ENCODE data around the gene MOB3A. TPM values are rescaled to one million over a fixed set of nuclear protein-coding genes. Genes with fewer than 3 reads are reported as not detected.
"Not testable (repeated sequence)": the region's sequence is repeated elsewhere in the genome, so short reads cannot be mapped to it uniquely, and the experiment has no call there.

Gene MOB3A
- total and polyA plus RNA-seq, 5 donors from 2014 or later = 73.6 to 131 (median 89.5) TPM

- Histone ChIP-seq H3K27me3 (ENCODE audit: control insufficient read depth, insufficient read depth, low read length) (no peaks in the 10 kb centered on the region), H3K9me3 (ENCODE audit: control insufficient read depth in 2 of 2, low read length in 2 of 2) (no peaks in the 10 kb centered on the region), H3K27ac (ENCODE audit: insufficient read depth, low read length, poor library complexity, severe bottlenecking) (no peak overlapping the region), H3K36me3 (ENCODE audit: control insufficient read depth, insufficient read depth, low read length) (peaks cover 50% of the 10 kb centered on the region), H3K4me3 (ENCODE audit: low read depth, low read length) (no peak overlapping the region), H3K4me1 (ENCODE audit: control insufficient read depth, insufficient read depth, low read length, poor library complexity, severe bottlenecking) (no peaks in the 10 kb centered on the region)
- H3K27ac Mint-ChIP-seq = no peak overlapping the region
- H3K4me1 Mint-ChIP-seq = peaks cover 0 to 7% (median 1%) of the 10 kb centered on the region in 4 donors
- peaks cover 6% of the 10 kb centered on the region for H3K36me3 Mint-ChIP-seq
- no peaks in the 10 kb centered on the region for H3K27me3 Mint-ChIP-seq
- no peak for ATAC-seq (ENCODE audit: low read depth in 2 of 2)
- no peaks in the 10 kb centered on the region for H3K9me3 Mint-ChIP-seq
- no peak for DNase-seq
- H3K4me3 Mint-ChIP-seq = no peak overlapping the region
Observed at GRCh38 chr19:2136796-2137195, 40.7 kb upstream of the MOB3A start.

DNA sequence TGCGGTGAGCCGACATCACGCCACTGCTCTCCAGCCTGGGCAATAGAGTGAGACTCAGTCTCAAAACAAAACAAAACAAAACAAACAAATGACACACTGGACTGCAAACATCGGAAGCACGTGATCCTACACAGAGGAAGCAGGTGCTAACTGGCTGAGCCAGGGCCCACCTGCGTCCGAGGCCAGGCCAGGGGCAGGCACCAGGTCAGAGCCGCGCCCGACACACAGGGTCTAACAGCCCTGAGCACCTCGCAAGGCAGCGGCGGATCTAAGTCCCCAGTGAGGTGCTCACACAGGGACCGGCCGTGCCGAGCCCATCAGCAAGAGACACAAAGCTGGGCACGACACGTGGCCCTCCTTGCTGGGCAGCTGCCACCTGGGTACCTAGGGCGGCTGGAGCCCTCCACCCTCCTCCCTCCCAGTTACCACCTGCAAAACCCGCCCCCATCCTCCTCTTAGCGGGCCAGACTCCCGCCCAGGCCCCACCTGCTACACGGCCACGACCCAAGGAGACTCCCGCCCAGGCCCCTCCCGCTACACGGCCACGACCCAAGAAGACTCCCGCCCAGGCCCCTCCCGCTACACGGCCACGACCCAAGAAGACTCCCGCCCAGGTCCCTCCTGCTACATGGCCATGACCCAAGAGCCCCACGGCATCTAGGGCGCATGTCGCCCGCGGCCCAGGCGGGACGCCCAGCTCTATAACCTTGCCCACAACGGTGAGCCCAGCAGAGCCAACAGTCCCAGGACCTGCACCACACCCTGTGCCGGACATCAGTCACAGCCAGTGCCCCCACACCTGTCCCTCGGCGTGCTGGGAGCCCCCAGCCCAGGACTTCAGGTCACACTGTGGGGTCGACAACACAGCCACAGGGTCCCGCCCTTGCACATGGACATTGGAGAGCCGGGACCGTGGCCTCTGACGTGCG, 39.6 kb upstream of the MOB3A start:
- Mint-ChIP-seq H3K27ac (no peak overlapping the region), H3K4me1 (peaks cover 0 to 5% (median 0%) of the 10 kb centered on the region in 4 donors), H3K36me3 (peaks cover 6% of the 10 kb centered on the region), H3K27me3 (no peaks in the 10 kb centered on the region), H3K9me3 (no peaks in the 10 kb centered on the region), H3K4me3 (no peak overlapping the region)
- no peaks in the 10 kb centered on the region for H3K27me3 ChIP-seq (ENCODE audit: control insufficient read depth, insufficient read depth, low read length)
- ATAC-seq (ENCODE audit: low read depth in 2 of 2) (no peak), DNase-seq (no peak)
- H3K4me1 ChIP-seq (ENCODE audit: control insufficient read depth, insufficient read depth, low read length, poor library complexity, severe bottlenecking) = no peaks in the 10 kb centered on the region
- no peaks in the 10 kb centered on the region for H3K9me3 ChIP-seq (ENCODE audit: control insufficient read depth in 2 of 2, low read length in 2 of 2)
- no peak overlapping the region for H3K4me3 ChIP-seq (ENCODE audit: low read depth, low read length)
- peaks cover 57% of the 10 kb centered on the region for H3K36me3 ChIP-seq (ENCODE audit: control insufficient read depth, insufficient read depth, low read length)
- H3K27ac ChIP-seq (ENCODE audit: insufficient read depth, low read length, poor library complexity, severe bottlenecking) = no peak overlapping the region

DNA sequence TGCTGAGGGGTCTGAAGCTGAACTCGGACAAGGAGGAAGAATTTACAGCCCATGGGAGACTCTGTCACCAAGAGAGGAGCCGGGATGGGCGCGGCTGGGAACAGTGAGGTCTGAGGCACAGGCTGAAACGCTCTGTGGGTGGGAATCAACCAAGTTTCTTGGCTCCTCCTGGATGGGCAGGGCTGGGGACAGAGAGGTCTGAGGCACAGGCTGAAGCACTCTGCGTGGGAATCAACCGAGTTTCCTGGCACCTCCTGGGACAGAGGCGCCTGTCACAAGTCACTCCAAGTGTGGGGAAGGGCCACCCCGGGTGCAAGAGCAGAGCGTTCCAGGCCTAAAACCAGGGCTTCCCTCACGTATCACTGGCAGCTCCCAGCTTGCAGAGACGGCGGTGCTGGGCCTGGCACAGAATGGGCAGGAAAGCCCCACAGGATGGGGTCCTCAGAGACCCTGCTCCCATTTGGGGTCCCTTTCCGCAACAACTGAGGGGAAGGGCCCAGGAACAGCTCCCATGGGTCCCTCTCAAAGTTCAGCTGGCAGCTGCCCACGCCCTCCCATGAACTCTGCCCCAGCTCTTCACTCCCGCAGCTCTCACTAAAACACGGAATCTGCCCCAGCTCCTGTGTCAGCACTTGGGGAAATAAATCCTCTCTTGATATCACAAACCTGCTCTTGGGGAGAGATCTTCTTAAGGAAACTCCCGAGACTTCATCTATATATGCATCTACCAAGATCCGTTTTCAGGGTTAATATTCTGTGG, 36.8 kb upstream of the MOB3A start:
- Mint-ChIP-seq H3K27me3 (no peaks in the 10 kb centered on the region), H3K4me3 (no peak overlapping the region), H3K27ac (peak overlapping the region in 1 of 3 donors; percentile 43), H3K9me3 (no peaks in the 10 kb centered on the region), H3K36me3 (peaks cover 6% of the 10 kb centered on the region), H3K4me1 (peaks cover 0 to 2% (median 0%) of the 10 kb centered on the region in 4 donors)
- H3K4me1 ChIP-seq (ENCODE audit: control insufficient read depth, insufficient read depth, low read length, poor library complexity, severe bottlenecking) = no peaks in the 10 kb centered on the region
- DNase-seq (no peak), ATAC-seq (ENCODE audit: low read depth in 2 of 2) (no peak)
- H3K4me3 ChIP-seq (ENCODE audit: low read depth, low read length) = no peak overlapping the region
- no peaks in the 10 kb centered on the region for H3K9me3 ChIP-seq (ENCODE audit: control insufficient read depth in 2 of 2, low read length in 2 of 2)
- peaks cover 46% of the 10 kb centered on the region for H3K36me3 ChIP-seq (ENCODE audit: control insufficient read depth, insufficient read depth, low read length)
- H3K27ac ChIP-seq (ENCODE audit: insufficient read depth, low read length, poor library complexity, severe bottlenecking) = no peak overlapping the region
- H3K27me3 ChIP-seq (ENCODE audit: control insufficient read depth, insufficient read depth, low read length) = no peaks in the 10 kb centered on the region

- no peaks in the 10 kb centered on the region for H3K4me1 ChIP-seq (ENCODE audit: control insufficient read depth, insufficient read depth, low read length, poor library complexity, severe bottlenecking)
- ATAC-seq (ENCODE audit: low read depth in 2 of 2) (no peak), DNase-seq (no peak)
- H3K27ac ChIP-seq (ENCODE audit: insufficient read depth, low read length, poor library complexity, severe bottlenecking) = no peak overlapping the region
- H3K27ac Mint-ChIP-seq = no peak overlapping the region
- H3K27me3 Mint-ChIP-seq = no peaks in the 10 kb centered on the region
- H3K4me3 Mint-ChIP-seq = no peak overlapping the region
- H3K36me3 Mint-ChIP-seq = peaks cover 6% of the 10 kb centered on the region
- no peaks in the 10 kb centered on the region for H3K27me3 ChIP-seq (ENCODE audit: control insufficient read depth, insufficient read depth, low read length)
- peaks cover 47% of the 10 kb centered on the region for H3K36me3 ChIP-seq (ENCODE audit: control insufficient read depth, insufficient read depth, low read length)
- H3K4me3 ChIP-seq (ENCODE audit: low read depth, low read length) = no peak overlapping the region
- no peaks in the 10 kb centered on the region for H3K9me3 ChIP-seq (ENCODE audit: control insufficient read depth in 2 of 2, low read length in 2 of 2)
- no peaks in the 10 kb centered on the region for H3K4me1 Mint-ChIP-seq
- H3K9me3 Mint-ChIP-seq = no peaks in the 10 kb centered on the region
Observed at GRCh38 chr19:2132191-2132590, 36.1 kb upstream of the MOB3A start.

GRCh38 chr19:2131012-2131975, 35.2 kb upstream of the MOB3A start:
- not testable (repeated sequence) for H3K4me3 ChIP-seq (ENCODE audit: low read depth, low read length); ATAC-seq (ENCODE audit: low read depth in 2 of 2); H3K9me3 Mint-ChIP-seq; H3K27me3 Mint-ChIP-seq; H3K27ac ChIP-seq (ENCODE audit: insufficient read depth, low read length, poor library complexity, severe bottlenecking); H3K4me1 Mint-ChIP-seq; H3K9me3 ChIP-seq (ENCODE audit: control insufficient read depth in 2 of 2, low read length in 2 of 2); H3K36me3 Mint-ChIP-seq; H3K4me1 ChIP-seq (ENCODE audit: control insufficient read depth, insufficient read depth, low read length, poor library complexity, severe bottlenecking); H3K27me3 ChIP-seq (ENCODE audit: control insufficient read depth, insufficient read depth, low read length); DNase-seq; H3K4me3 Mint-ChIP-seq
- H3K36me3 ChIP-seq (ENCODE audit: control insufficient read depth, insufficient read depth, low read length) = peaks cover 39% of the 10 kb centered on the region
- H3K27ac Mint-ChIP-seq = peak overlapping the region in 1 of 3 donors; percentile 9

- H3K27ac ChIP-seq (ENCODE audit: insufficient read depth, low read length, poor library complexity, severe bottlenecking) = no peak overlapping the region
- DNase-seq = no peak
- Mint-ChIP-seq H3K27ac (no peak overlapping the region), H3K27me3 (no peaks in the 10 kb centered on the region), H3K9me3 (no peaks in the 10 kb centered on the region), H3K4me1 (no peaks in the 10 kb centered on the region), H3K4me3 (no peak overlapping the region), H3K36me3 (peaks cover 7% of the 10 kb centered on the region)
- no peaks in the 10 kb centered on the region for H3K4me1 ChIP-seq (ENCODE audit: control insufficient read depth, insufficient read depth, low read length, poor library complexity, severe bottlenecking)
- no peak for ATAC-seq (ENCODE audit: low read depth in 2 of 2)
- H3K4me3 ChIP-seq (ENCODE audit: low read depth, low read length) = no peak overlapping the region
- no peaks in the 10 kb centered on the region for H3K27me3 ChIP-seq (ENCODE audit: control insufficient read depth, insufficient read depth, low read length)
- H3K9me3 ChIP-seq (ENCODE audit: control insufficient read depth in 2 of 2, low read length in 2 of 2) = no peaks in the 10 kb centered on the region
- H3K36me3 ChIP-seq (ENCODE audit: control insufficient read depth, insufficient read depth, low read length) = peaks cover 41% of the 10 kb centered on the region
Observed at GRCh38 chr19:2129892-2130770, 34.0 kb upstream of the MOB3A start.

Data from CD4-positive, CD25-positive, alpha-beta regulatory T cell (primary cell).